ENCODE results near the gene FAM107B.

The FAM107B gene

DNA sequence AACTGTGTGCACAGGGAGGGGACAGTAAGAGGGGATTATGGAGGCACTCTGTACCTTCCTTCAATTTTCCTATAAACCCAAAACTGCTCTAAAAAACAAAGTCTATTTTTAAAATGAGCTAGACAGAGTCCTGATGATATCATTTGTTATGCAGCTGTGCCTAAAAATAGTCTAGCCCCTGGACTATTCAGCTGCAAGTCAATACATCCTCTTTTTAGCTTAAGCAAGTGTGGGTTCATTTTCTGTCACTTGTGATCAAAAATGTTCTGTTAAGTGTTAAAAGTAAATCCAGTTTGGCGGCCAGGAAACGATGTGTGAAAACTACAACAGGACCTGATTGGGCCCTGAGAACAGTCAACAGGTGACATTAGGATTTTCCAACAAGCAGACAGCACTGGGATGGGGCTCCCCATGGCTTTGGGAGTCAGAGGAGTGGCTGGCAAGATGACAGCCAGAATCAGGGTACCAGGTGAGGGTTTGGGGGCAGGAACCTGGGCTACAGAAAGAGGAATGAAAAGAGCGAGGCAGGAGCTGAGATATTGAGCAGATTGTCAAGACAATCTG, 33.9 kb downstream of the FAM107B start:
- no peak overlapping the region for H3K4me3 ChIP-seq (ENCODE audit: low read depth, low read length)
- H3K36me3 ChIP-seq (ENCODE audit: control insufficient read depth in 2 of 2, insufficient read depth in 1 of 2, low read length in 2 of 2), result no peaks in the 10 kb centered on the region
- H3K27ac ChIP-seq (ENCODE audit: extremely low read depth, low read depth, low read length), result no peak overlapping the region
- POLR2A ChIA-PET, result no interaction called here
- H3K4me1 ChIP-seq (ENCODE audit: control insufficient read depth, insufficient read depth, low read length), result no peaks in the 10 kb centered on the region; the same call in 1 of the 2 replicates
- H3K9me3 ChIP-seq (ENCODE audit: control insufficient read depth, insufficient read depth, low read depth, low read length), result no peaks in the 10 kb centered on the region
- CTCF ChIA-PET, result interaction anchor here (0.8 kb wide), 1 partner anchor 9 kb away, joined by 6 read pairs; no protein-coding TSS in a partner anchor
- TF ChIP-seq ATF2 (tag by site-specific recombination; IDR thresholded peaks at IDR 0.05; ENCODE audit: low read depth) (no peak), ZNF514 (tag by site-specific recombination; IDR thresholded peaks at IDR 0.05) (no peak), SCRT2 (tag by site-specific recombination; IDR thresholded peaks at IDR 0.05) (peak; percentile 68), SCRT1 (tag by site-specific recombination; IDR thresholded peaks at IDR 0.05; ENCODE audit: borderline replicate concordance) (peak; percentile 52; the same call in 1 of the 2 replicates)

GRCh38 chr10:14737808-14738545, 36.7 kb downstream of the FAM107B start:
- no peaks in the 10 kb centered on the region; the same call in 1 of the 2 replicates for H3K4me1 ChIP-seq (ENCODE audit: control insufficient read depth, insufficient read depth, low read length)
- no peak overlapping the region for H3K4me3 ChIP-seq (ENCODE audit: low read depth, low read length)
- H3K27ac ChIP-seq (ENCODE audit: extremely low read depth, low read depth, low read length), result no peak overlapping the region
- H3K36me3 ChIP-seq (ENCODE audit: control insufficient read depth in 2 of 2, insufficient read depth in 1 of 2, low read length in 2 of 2), result no peaks in the 10 kb centered on the region
- no peak for TF ChIP-seq ZNF621 (tag by site-specific recombination; IDR thresholded peaks at IDR 0.05)
- TF ChIP-seq KLF9 (tag by site-specific recombination; IDR thresholded peaks at IDR 0.05; ENCODE audit: low read depth), result no peak
- no peak for TF ChIP-seq ZNF121 (tag by site-specific recombination; IDR thresholded peaks at IDR 0.05)
- no peak for TF ChIP-seq FEZF1 (tag by site-specific recombination; IDR thresholded peaks at IDR 0.05)
- TF ChIP-seq ZNF560 (tag by site-specific recombination; IDR thresholded peaks at IDR 0.05; ENCODE audit: borderline replicate concordance), result no peak
- TF ChIP-seq ZNF155 (tag by site-specific recombination; IDR thresholded peaks at IDR 0.05), result no peak
- no peak for TF ChIP-seq HOXD13 (CRISPR knock-in tag; IDR thresholded peaks at IDR 0.05; ENCODE audit: borderline replicate concordance)
- no peak for TF ChIP-seq ZNF175 (tag by site-specific recombination; IDR thresholded peaks at IDR 0.05)
- TF ChIP-seq ZNF221 (tag by site-specific recombination; IDR thresholded peaks at IDR 0.05; ENCODE audit: borderline replicate concordance), result no peak
- no peak for TF ChIP-seq KLF1 (tag by site-specific recombination; IDR thresholded peaks at IDR 0.05)
- no peak for TF ChIP-seq ZNF2 (tag by site-specific recombination; IDR thresholded peaks at IDR 0.05)
- POLR2A ChIA-PET, result interaction anchor here (0.8 kb wide), 1 partner anchor 159 kb away, joined by 3 read pairs; no protein-coding TSS in a partner anchor
- no peaks in the 10 kb centered on the region for H3K9me3 ChIP-seq (ENCODE audit: control insufficient read depth, insufficient read depth, low read depth, low read length)
- CTCF ChIA-PET, result no interaction called here

DNA sequence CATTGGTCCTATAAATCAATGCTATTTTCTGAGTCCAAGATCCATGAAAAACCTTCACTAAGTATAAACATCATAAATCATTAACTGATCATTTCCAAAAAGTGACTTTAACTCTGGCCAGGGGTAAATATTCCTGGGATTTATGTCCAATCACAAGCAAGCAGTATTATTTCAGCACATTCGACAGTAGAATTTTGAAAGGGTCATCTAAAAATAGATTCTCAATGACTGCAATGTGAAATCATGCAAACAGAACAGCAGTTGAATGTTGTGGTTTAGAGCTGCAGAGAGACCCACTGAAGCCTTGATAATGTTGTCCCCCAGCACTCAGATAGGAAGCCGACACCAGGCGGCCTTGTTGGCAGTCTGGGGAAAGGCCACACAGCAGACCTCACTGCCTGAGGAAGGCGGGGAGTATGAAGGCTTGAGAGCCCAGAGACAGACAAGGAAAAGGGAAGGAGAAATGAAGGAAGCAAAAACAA, 38.1 kb downstream of the FAM107B start:
- no peak overlapping the region for H3K27ac ChIP-seq (ENCODE audit: extremely low read depth, low read depth, low read length)
- ChIA-PET CTCF (no interaction called here), POLR2A (no interaction called here)
- no peaks in the 10 kb centered on the region; the same call in 1 of the 2 replicates for H3K4me1 ChIP-seq (ENCODE audit: control insufficient read depth, insufficient read depth, low read length)
- TF ChIP-seq MZF1 (tag by site-specific recombination; IDR thresholded peaks at IDR 0.05; ENCODE audit: borderline replicate concordance) (no peak), PRDM6 (tag by site-specific recombination; IDR thresholded peaks at IDR 0.05) (peak; percentile 69)
- H3K9me3 ChIP-seq (ENCODE audit: control insufficient read depth, insufficient read depth, low read depth, low read length), result no peaks in the 10 kb centered on the region
- no peak overlapping the region for H3K4me3 ChIP-seq (ENCODE audit: low read depth, low read length)
- H3K36me3 ChIP-seq (ENCODE audit: control insufficient read depth in 2 of 2, insufficient read depth in 1 of 2, low read length in 2 of 2), result no peaks in the 10 kb centered on the region

All from HEK293 (cell line).